Smooth muscle cell (in vitro differentiated cells): Measurements from ENCODE around the gene CASR. TPM values are rescaled to one million over a fixed set of nuclear protein-coding genes. Genes with fewer than 3 reads are reported as not detected.

Experiments used
- DNase-seq: peaks from one replicate; lab custom pipeline; 2025; ENCODE audit not compliant: unreplicated experiment; lab: John Stamatoyannopoulos, UW
- H2AFZ ChIP-seq: fragments of 200-600 bp; sonication (generic); 2 replicates; pipeline ENCODE4 v1.6.0; 2016; ENCODE audit warnings: antibody characterized with exemption, low read depth, mild to moderate bottlenecking
- H3F3A ChIP-seq: fragments of 200-600 bp; sonication (generic); 2 replicates; pipeline ENCODE4 v1.6.0; 2017; ENCODE audit warnings: antibody characterized with exemption, low read depth
- H3K27ac ChIP-seq: fragments of 200-600 bp; sonication (generic); 2 replicates; pipeline ENCODE4 v1.5.1; 2016; ENCODE audit warnings: low read depth, mild to moderate bottlenecking
- H3K27me3 ChIP-seq: fragments of 200-600 bp; sonication (generic); 2 replicates; pipeline ENCODE4 v1.6.1; 2016; ENCODE audit warnings: low read depth, mild to moderate bottlenecking
- H3K36me3 ChIP-seq: fragments of 200-600 bp; sonication (generic); 2 replicates; pipeline ENCODE4 v1.5.1; 2016; ENCODE audit warnings: low read depth
- H3K4me1 ChIP-seq: fragments of 200-600 bp; sonication (generic); 2 replicates; pipeline ENCODE4 v1.5.1; 2016; ENCODE audit warnings: low read depth
- H3K4me2 ChIP-seq: fragments of 200-600 bp; sonication (generic); 2 replicates; pipeline ENCODE4 v1.6.0; 2016; ENCODE audit warnings: mild to moderate bottlenecking
- H3K4me3 ChIP-seq: fragments of 200-600 bp; sonication (generic); 2 replicates; pipeline ENCODE4 v1.5.1; 2016; ENCODE audit warnings: mild to moderate bottlenecking
- H3K79me2 ChIP-seq: fragments of 200-600 bp; sonication (generic); 2 replicates; pipeline ENCODE4 v1.6.0; 2016; ENCODE audit warnings: low read depth, mild to moderate bottlenecking
- H3K9ac ChIP-seq: fragments of 200-600 bp; sonication (generic); 2 replicates; pipeline ENCODE4 v1.6.0; 2016; ENCODE audit warnings: low read depth
- H3K9me3 ChIP-seq: fragments of 200-600 bp; sonication (generic); replicated peaks from 2 replicates; pipeline ENCODE4 v1.5.1; 2016; ENCODE audit warnings: low read depth
- H4K20me1 ChIP-seq: fragments of 200-600 bp; sonication (generic); 2 replicates; pipeline ENCODE4 v1.6.0; 2016; ENCODE audit warnings: low read depth
- CTCF ChIP-seq: fragments of 200-600 bp; sonication (generic); IDR thresholded peaks from 2 replicates; pipeline ENCODE4 v1.5.1; 2017; ENCODE audit warnings: borderline replicate concordance, mild to moderate bottlenecking, antibody characterized with exemption; ENCODE audit not compliant: insufficient read depth, poor library complexity, severe bottlenecking
- WGBS: methylation state at CpG from one replicate; pipeline ENCODE4 v1.1.7; 2016; ENCODE audit warnings: low lambda C conversion rate; 5-methylcytosine and 5-hydroxymethylcytosine counted together
- polyA plus RNA-seq: library from polyadenylated mRNA; unstranded; fragments of >200 nt; fragmentation: Nextera tagmentation; extraction: Ambion mirVana; gene quantifications from 2 replicates; pipeline ENCODE4 v1.2.1, GENCODE V29; 2016
- total RNA-seq: library from RNA; depleted of rRNA; stranded (reverse); fragments of >200 nt; gene quantifications from 2 replicates; pipeline ENCODE4 v1.2.3, GENCODE V29; 2014

The CASR gene
- total and polyA plus RNA-seq, 2 experiments from 2014 or later, result not detected

- WGBS, result 80% methylated on average over 23 of the region's 23 CpGs
- Histone ChIP-seq H3K27me3 (peaks cover 2% of the 10 kb centered on the region), H3K36me3 (no peaks in the 10 kb centered on the region), H3K9ac (no peak overlapping the region), H3K4me2 (no peak overlapping the region), H4K20me1 (no peaks in the 10 kb centered on the region), H3K27ac (no peak overlapping the region), H3K9me3 (no peaks in the 10 kb centered on the region), H3K79me2 (no peaks in the 10 kb centered on the region), H3K4me1 (no peaks in the 10 kb centered on the region), H3K4me3 (no peak overlapping the region), H2AFZ (no peak overlapping the region), H3F3A (no peaks in the 10 kb centered on the region)
- no peak for DNase-seq
- no peak for TF ChIP-seq CTCF
These were observed 46.7 kb downstream of the CASR start for GRCh38 chr3:122230174-122230573.

GRCh38 chr3:122231465-122232157 is 48.1 kb downstream of the CASR start:
- 78% methylated on average over 9 of the region's 9 CpGs for WGBS
- Histone ChIP-seq H2AFZ (no peak overlapping the region), H3K27me3 (peaks cover 3% of the 10 kb centered on the region), H3K4me2 (no peak overlapping the region), H3K4me1 (no peaks in the 10 kb centered on the region), H3K79me2 (no peaks in the 10 kb centered on the region), H3K9ac (no peak overlapping the region), H3K27ac (no peak overlapping the region), H3F3A (no peaks in the 10 kb centered on the region), H3K4me3 (no peak overlapping the region), H3K9me3 (no peaks in the 10 kb centered on the region), H3K36me3 (no peaks in the 10 kb centered on the region), H4K20me1 (no peaks in the 10 kb centered on the region)
- DNase-seq, result no peak
- TF ChIP-seq CTCF, result no peak

- peaks cover 3% of the 10 kb centered on the region for H3K27me3 ChIP-seq
- H2AFZ ChIP-seq, result no peak overlapping the region
- no peaks in the 10 kb centered on the region for H3F3A ChIP-seq
- no peaks in the 10 kb centered on the region for H4K20me1 ChIP-seq
- no peak for DNase-seq
- no peak overlapping the region for H3K27ac ChIP-seq
- H3K36me3 ChIP-seq, result no peaks in the 10 kb centered on the region
- no peaks in the 10 kb centered on the region for H3K79me2 ChIP-seq
- no peak for TF ChIP-seq CTCF
- no peaks in the 10 kb centered on the region for H3K4me1 ChIP-seq
- H3K4me3 ChIP-seq, result no peak overlapping the region
- H3K4me2 ChIP-seq, result no peak overlapping the region
- no peak overlapping the region for H3K9ac ChIP-seq
- 82% methylated on average over 4 of the region's 4 CpGs for WGBS
- no peaks in the 10 kb centered on the region for H3K9me3 ChIP-seq
These were observed 49.0 kb downstream of the CASR start for GRCh38 chr3:122232485-122232884.
